Measurements from ENCODE around the gene HYLS1. TPM values are rescaled to one million over a fixed set of nuclear protein-coding genes. Genes with fewer than 3 reads are reported as not detected.

Gene HYLS1
- total RNA-seq, 4 donors from 2014 or later = 2.8 to 6.9 (median 4.7) TPM

- H3K27me3 ChIP-seq = no peaks in the 10 kb centered on the region
- no peaks in the 10 kb centered on the region for H3K36me3 ChIP-seq
Measured at GRCh38 chr11:125938418-125938817, 51.0 kb downstream of the HYLS1 start.

GRCh38 chr11:125939081-125939521 is 51.6 kb downstream of the HYLS1 start:
- intact Hi-C loops (cut with DNase I) = no loop called here
- Histone ChIP-seq H3K9me3 (no peaks in the 10 kb centered on the region), H3K36me3 (no peaks in the 10 kb centered on the region), H3K4me1 (peaks cover 10 to 30% (median 16%) of the 10 kb centered on the region in 4 donors), H3K27me3 (no peaks in the 10 kb centered on the region), H3K4me3 (no peak overlapping the region), H3K27ac (replicated peaks in 1 of 4) (no peak overlapping the region)
- TF ChIP-seq POLR2AphosphoS5 (IDR thresholded peaks at IDR 0.05) = no peak
- TF ChIP-seq EP300 (IDR thresholded peaks at IDR 0.05) = no peak
- TF ChIP-seq POLR2A (IDR thresholded peaks at IDR 0.05; ENCODE audit: low read depth) = no peak
- TF ChIP-seq CTCF (IDR thresholded peaks at IDR 0.05) = no peak
- DNase-seq (ENCODE audit: extremely low spot score) = no peak
- 58% methylated on average over 4 of the region's 4 CpGs for WGBS

More at GRCh38 chr11:125938418-125938817, 51.0 kb downstream of the HYLS1 start:
- no peak for TF ChIP-seq POLR2A (IDR thresholded peaks at IDR 0.05; ENCODE audit: low read depth)
- TF ChIP-seq CTCF (IDR thresholded peaks at IDR 0.05) = no peak
- TF ChIP-seq POLR2AphosphoS5 (IDR thresholded peaks at IDR 0.05) = no peak
- no peak for TF ChIP-seq EP300 (IDR thresholded peaks at IDR 0.05)
- Histone ChIP-seq H3K27ac (replicated peaks in 1 of 4) (no peak overlapping the region), H3K4me3 (no peak overlapping the region), H3K9me3 (no peaks in the 10 kb centered on the region), H3K4me1 (peaks cover 10 to 30% (median 16%) of the 10 kb centered on the region in 4 donors)
- WGBS = 86% methylated on average over 5 of the region's 5 CpGs
- intact Hi-C loops (cut with DNase I) = no loop called here
- DNase-seq (ENCODE audit: extremely low spot score) = no peak

- intact Hi-C loops (cut with DNase I) = no loop called here
- Histone ChIP-seq H3K9me3 (no peaks in the 10 kb centered on the region), H3K4me1 (peaks cover 10 to 30% (median 16%) of the 10 kb centered on the region in 4 donors), H3K27ac (replicated peaks in 1 of 4) (no peak overlapping the region), H3K4me3 (no peak overlapping the region), H3K36me3 (no peaks in the 10 kb centered on the region), H3K27me3 (no peaks in the 10 kb centered on the region)
- no peak for TF ChIP-seq POLR2AphosphoS5 (IDR thresholded peaks at IDR 0.05)
- TF ChIP-seq CTCF (IDR thresholded peaks at IDR 0.05) = no peak
- no peak for TF ChIP-seq EP300 (IDR thresholded peaks at IDR 0.05)
- no peak for TF ChIP-seq POLR2A (IDR thresholded peaks at IDR 0.05; ENCODE audit: low read depth)
- DNase-seq (ENCODE audit: extremely low spot score) = no peak
- 96% methylated on average over 4 of the region's 4 CpGs for whole genome bisulfite sequencing
Measured at GRCh38 chr11:125940145-125940544, 52.7 kb downstream of the HYLS1 start.

GRCh38 chr11:125941267-125941618 is 53.8 kb downstream of the HYLS1 start:
- Histone ChIP-seq H3K4me1 (peaks cover 10 to 30% (median 16%) of the 10 kb centered on the region in 4 donors), H3K9me3 (no peaks in the 10 kb centered on the region), H3K36me3 (no peaks in the 10 kb centered on the region), H3K4me3 (no peak overlapping the region), H3K27me3 (no peaks in the 10 kb centered on the region), H3K27ac (replicated peaks in 1 of 4) (no peak overlapping the region)
- DNase-seq (ENCODE audit: extremely low spot score) = no peak
- TF ChIP-seq CTCF (IDR thresholded peaks at IDR 0.05) (no peak), POLR2AphosphoS5 (IDR thresholded peaks at IDR 0.05) (no peak), POLR2A (IDR thresholded peaks at IDR 0.05; ENCODE audit: low read depth) (no peak), EP300 (IDR thresholded peaks at IDR 0.05) (no peak)
- intact Hi-C loops (cut with DNase I) = no loop called here
- WGBS = 85% methylated on average over 4 of the region's 4 CpGs

All from esophagus muscularis mucosa (tissue), 4 donors.